Fibroblast of lung (primary cell): ENCODE results near the gene LSAMP.

Source experiments
- CTCF ChIP-seq, 2 donors: IDR thresholded peaks in 1 of 2; conservative IDR thresholded peaks in 1 of 2; 1 replicate in 1 of 2; 2 replicates in 1 of 2; pipeline ENCODE4 v1.5.1; 2011 to 2012; ENCODE audit warnings: low read length in 2 of 2, control low read depth in 1 of 2, inconsistent platforms in 1 of 2, low read depth in 1 of 2, mild to moderate bottlenecking in 1 of 2
- EZH2 ChIP-seq: IDR thresholded peaks from 2 replicates; pipeline ENCODE4 v1.5.1; 2012; ENCODE audit warnings: low read length, control low read depth, mild to moderate bottlenecking; ENCODE audit errors: missing control alignments

GRCh38 chr3:116464276-116464798 lies 19.1 kb upstream of the LSAMP start:
- no peak for TF ChIP-seq CTCF (conservative IDR thresholded peaks at IDR 0.05 in 1 of 2, IDR thresholded peaks at IDR 0.05 in 1 of 2; ENCODE audit: low read depth in 1 of 2, low read length in 2 of 2)
- TF ChIP-seq EZH2 = no peak
